GM12891 (cell line): ENCODE measurements around the gene ADGRG1.
"Not testable (repeated sequence)": the region's sequence is repeated elsewhere in the genome, so short reads cannot be mapped to it uniquely, and the experiment has no call there.

Experiments used
- DNase-seq: peaks from one replicate; pipeline ENCODE4 v3.0.0; 2011; ENCODE audit warnings: low spot score; ENCODE audit not compliant: insufficient read length
- FAIRE-seq: peaks from 2 replicates; lab custom pipeline; 2011; peaks lifted over from hg19 to GRCh38; lab: Jason Lieb, UNC
- PAX5 ChIP-seq: IDR thresholded peaks from 2 replicates; pipeline ENCODE4 v1.6.1; 2011; ENCODE audit warnings: low read length, moderate library complexity, mild to moderate bottlenecking; ENCODE audit not compliant: insufficient read depth, severe bottlenecking
- POLR2A ChIP-seq: IDR thresholded peaks from 2 replicates; pipeline ENCODE4 v1.6.1; 2011; ENCODE audit warnings: low read depth, low read length, control low read depth
- POLR2AphosphoS5 ChIP-seq: IDR thresholded peaks from 2 replicates; pipeline ENCODE4 v1.6.1; 2011; ENCODE audit warnings: low read depth, low read length, control low read depth
- POU2F2 ChIP-seq: IDR thresholded peaks from 2 replicates; pipeline ENCODE4 v1.6.1; 2011; ENCODE audit warnings: low read depth, mild to moderate bottlenecking, control low read depth, low read length, moderate library complexity
- SPI1 ChIP-seq: IDR thresholded peaks from 2 replicates; pipeline ENCODE4 v1.6.1; 2011; ENCODE audit warnings: low read depth, low read length, control low read depth
- TAF1 ChIP-seq: IDR thresholded peaks from 2 replicates; pipeline ENCODE4 v1.6.1; 2011; ENCODE audit warnings: low read depth, low read length, control low read depth

Gene ADGRG1

DNA sequence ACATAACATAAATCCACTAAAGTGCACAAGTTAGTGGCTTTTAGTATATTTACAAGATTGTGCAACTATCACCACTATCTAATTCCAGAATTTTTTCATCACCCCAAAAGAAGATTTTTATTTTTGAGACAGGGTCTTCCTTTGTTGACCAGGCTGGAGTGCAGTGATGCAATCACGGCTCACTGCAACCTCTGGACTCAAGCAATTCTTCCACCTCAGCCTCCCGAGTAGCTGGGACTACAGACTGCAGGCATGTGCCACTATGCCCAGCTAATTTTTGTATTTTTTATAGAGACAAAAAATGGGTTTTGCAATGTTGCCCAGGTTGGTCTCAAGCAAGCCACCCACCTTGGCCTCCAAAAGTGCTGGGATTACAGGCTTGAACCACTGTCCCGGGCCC lies 81.2 kb downstream of the ADGRG1 start:
- no peak for FAIRE-seq
- TF ChIP-seq POU2F2, result no peak
- no peak for TF ChIP-seq SPI1
- TF ChIP-seq PAX5, result no peak
- no peak for TF ChIP-seq POLR2AphosphoS5
- no peak for TF ChIP-seq POLR2A
- TF ChIP-seq TAF1, result no peak
- DNase-seq, result no peak

- DNase-seq (no peak), FAIRE-seq (no peak)
- no peak for TF ChIP-seq POLR2AphosphoS5
- TF ChIP-seq SPI1, result no peak
- no peak for TF ChIP-seq PAX5
- TF ChIP-seq POU2F2, result no peak
- TF ChIP-seq POLR2A, result no peak
- no peak for TF ChIP-seq TAF1
Observed at GRCh38 chr16:57711346-57711745, 82.9 kb downstream of the ADGRG1 start.

GRCh38 chr16:57711993-57712392 lies 83.6 kb downstream of the ADGRG1 start:
- no peak for FAIRE-seq

GRCh38 chr16:57712569-57712968 lies 84.1 kb downstream of the ADGRG1 start:
- FAIRE-seq, result not testable (repeated sequence)

More at GRCh38 chr16:57711993-57712392, 83.6 kb downstream of the ADGRG1 start:
- TF ChIP-seq TAF1 (no peak), POU2F2 (no peak), PAX5 (no peak), SPI1 (no peak), POLR2AphosphoS5 (no peak), POLR2A (no peak)
- no peak for DNase-seq

DNA sequence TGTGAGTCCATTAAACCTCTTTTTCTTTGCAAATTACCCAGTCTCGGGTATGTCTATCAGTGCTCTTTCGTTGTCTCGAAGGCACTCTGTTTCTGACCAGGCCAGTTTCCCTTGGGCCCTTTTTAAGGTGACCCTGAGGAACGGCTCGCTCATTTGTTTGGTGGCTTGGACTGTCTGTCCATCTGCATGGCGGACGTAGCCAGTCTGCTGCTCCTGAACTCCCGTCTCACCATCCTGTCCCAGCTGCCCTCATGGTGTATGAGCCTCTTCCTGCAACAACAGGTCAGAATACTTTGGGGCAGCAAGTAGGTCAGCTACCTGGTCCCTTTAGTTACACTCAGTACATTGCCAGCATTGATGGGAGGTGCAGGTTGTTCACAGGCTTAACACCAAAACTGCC lies 85.2 kb downstream of the ADGRG1 start:
- TF ChIP-seq TAF1 (no peak), POLR2A (no peak), POU2F2 (no peak), POLR2AphosphoS5 (no peak), SPI1 (no peak), PAX5 (no peak)
- FAIRE-seq (no peak), DNase-seq (no peak)

More at GRCh38 chr16:57712569-57712968, 84.1 kb downstream of the ADGRG1 start:
- not testable (repeated sequence) for DNase-seq

DNA sequence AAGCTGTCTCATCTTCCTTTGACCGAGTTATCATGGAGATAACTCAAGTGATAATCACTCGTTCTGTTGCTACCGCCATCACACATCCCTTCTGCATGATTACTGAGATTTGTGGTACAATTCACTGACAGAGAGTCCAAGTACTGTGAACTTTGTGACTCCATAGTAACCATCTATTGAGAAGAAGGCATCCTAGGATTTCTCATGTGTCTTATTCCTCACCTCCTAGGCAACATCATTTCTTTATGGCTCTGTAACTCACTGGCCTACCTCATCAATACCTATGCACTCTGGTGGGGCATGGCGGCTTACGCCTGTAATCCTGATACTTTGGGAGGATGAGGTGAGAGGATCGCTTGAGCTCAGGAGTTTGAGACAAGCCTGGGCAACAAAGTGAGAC lies 85.6 kb downstream of the ADGRG1 start:
- FAIRE-seq, result no peak
- TF ChIP-seq SPI1 (no peak), TAF1 (no peak), POU2F2 (no peak), POLR2A (no peak), POLR2AphosphoS5 (no peak), PAX5 (no peak)
- DNase-seq, result no peak
